Cardiac muscle cell (in vitro differentiated cells and primary cell): ENCODE data around the gene COX6A1. TPM values are rescaled to one million over a fixed set of nuclear protein-coding genes. Genes with fewer than 3 reads are reported as not detected.
A peak's percentile ranks its signal among the peaks of the same experiment; 100 is the strongest.

Source experiments
- DNase-seq, 2 donors: peaks; one replicate each; pipeline versions ENCODE4 v3.0.0 to v3.0.0-alpha.2; 2010 to 2017; ENCODE audit warnings: low read depth in 1 of 2, low spot score in 1 of 2
- H3K27ac ChIP-seq: fragments of 200-600 bp; sonication (generic); 2 replicates; pipeline ENCODE4 v1.5.1; 2016
- H3K27me3 ChIP-seq: fragments of 200-600 bp; sonication (generic); 2 replicates; pipeline ENCODE4 v1.6.0; 2016; ENCODE audit warnings: control low read depth
- H3K36me3 ChIP-seq: fragments of 200-600 bp; sonication (generic); 2 replicates; pipeline ENCODE4 v1.5.1; 2016; ENCODE audit warnings: control low read depth
- H3K4me1 ChIP-seq: fragments of 200-600 bp; sonication (generic); 2 replicates; pipeline ENCODE4 v1.8.1; 2017; ENCODE audit warnings: low read depth, mild to moderate bottlenecking, mixed run types
- H3K4me3 ChIP-seq: fragments of 200-600 bp; sonication (generic); 2 replicates; pipeline ENCODE4 v1.5.1; 2016; ENCODE audit warnings: mild to moderate bottlenecking
- H3K9me3 ChIP-seq: fragments of 200-600 bp; sonication (generic); 2 replicates; pipeline ENCODE4 v1.5.1; 2017; ENCODE audit warnings: low read depth, mild to moderate bottlenecking, control low read depth
- polyA plus RNA-seq: library from polyadenylated mRNA; unstranded; fragments of >200 nt; fragmentation: Nextera tagmentation; extraction: Ambion mirVana; gene quantifications from 2 replicates; pipeline ENCODE4 v1.2.1, GENCODE V29; 2016
- total RNA-seq: library from RNA; depleted of rRNA; stranded (reverse); fragments of >200 nt; gene quantifications from 2 replicates; pipeline ENCODE4 v1.2.3, GENCODE V29; 2016
- TF ChIP-seq, protein P1 (sequence below): IDR thresholded peaks from 2 replicates; pipeline ENCODE4 v1.5.1; 2012; ENCODE audit warnings: low read depth, mild to moderate bottlenecking, low read length

Gene COX6A1
- total RNA-seq (759 and 1,227 TPM in 2 replicates), polyA plus RNA-seq (1,076 and 1,511 TPM in 2 replicates)

DNA sequence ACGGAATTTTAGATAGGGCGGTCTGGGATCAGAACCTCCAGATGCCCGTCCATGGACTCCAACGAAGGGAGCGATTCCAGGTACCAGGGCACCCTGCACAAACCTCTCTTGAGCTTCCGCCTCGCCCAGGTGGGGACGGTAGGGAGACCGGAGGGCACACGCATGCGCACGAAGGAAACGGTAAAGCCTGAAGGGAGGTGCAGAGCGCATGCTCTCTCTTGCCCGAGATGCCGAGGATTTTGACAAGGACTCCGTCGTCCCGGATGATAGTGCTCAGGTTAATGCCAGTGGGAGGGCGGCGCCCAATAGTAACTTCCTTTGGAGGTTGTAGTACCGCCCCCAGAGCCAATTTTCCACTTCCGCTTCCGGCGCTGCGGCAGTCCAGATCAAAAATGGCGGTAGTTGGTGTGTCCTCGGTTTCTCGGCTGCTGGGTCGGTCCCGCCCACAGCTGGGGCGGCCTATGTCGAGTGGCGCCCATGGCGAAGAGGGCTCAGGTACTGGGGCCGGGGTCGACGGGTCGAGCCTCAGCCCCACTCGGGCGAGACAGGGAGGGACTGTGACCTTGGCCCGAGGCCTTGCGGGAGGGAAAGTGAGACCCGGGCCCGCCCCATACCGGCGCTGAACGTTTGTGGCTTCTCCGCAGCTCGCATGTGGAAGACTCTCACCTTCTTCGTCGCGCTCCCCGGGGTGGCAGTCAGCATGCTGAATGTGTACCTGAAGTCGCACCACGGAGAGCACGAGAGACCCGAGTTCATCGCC, at the start of gene COX6A1:
TSS of gene COX6A1 (plus strand) at position 379 of the 760 bp plus-strand sequence. CDS start at position 393, 14 bp downstream.
- no peaks in the 10 kb centered on the region for H3K9me3 ChIP-seq
- H3K36me3 ChIP-seq, result peaks cover 19% of the 10 kb centered on the region
- TF ChIP-seq, protein P1, sequence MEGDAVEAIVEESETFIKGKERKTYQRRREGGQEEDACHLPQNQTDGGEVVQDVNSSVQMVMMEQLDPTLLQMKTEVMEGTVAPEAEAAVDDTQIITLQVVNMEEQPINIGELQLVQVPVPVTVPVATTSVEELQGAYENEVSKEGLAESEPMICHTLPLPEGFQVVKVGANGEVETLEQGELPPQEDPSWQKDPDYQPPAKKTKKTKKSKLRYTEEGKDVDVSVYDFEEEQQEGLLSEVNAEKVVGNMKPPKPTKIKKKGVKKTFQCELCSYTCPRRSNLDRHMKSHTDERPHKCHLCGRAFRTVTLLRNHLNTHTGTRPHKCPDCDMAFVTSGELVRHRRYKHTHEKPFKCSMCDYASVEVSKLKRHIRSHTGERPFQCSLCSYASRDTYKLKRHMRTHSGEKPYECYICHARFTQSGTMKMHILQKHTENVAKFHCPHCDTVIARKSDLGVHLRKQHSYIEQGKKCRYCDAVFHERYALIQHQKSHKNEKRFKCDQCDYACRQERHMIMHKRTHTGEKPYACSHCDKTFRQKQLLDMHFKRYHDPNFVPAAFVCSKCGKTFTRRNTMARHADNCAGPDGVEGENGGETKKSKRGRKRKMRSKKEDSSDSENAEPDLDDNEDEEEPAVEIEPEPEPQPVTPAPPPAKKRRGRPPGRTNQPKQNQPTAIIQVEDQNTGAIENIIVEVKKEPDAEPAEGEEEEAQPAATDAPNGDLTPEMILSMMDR, result no peak
- peak; percentile 98 to 99 for DNase-seq
- peak within 1 kb of the TSS; percentile 75 for H3K27ac ChIP-seq
- H3K27me3 ChIP-seq, result no peaks in the 10 kb centered on the region
- H3K4me3 ChIP-seq, result peak within 1 kb of the TSS; percentile 74
- H3K4me1 ChIP-seq, result peaks cover 6% of the 10 kb centered on the region

DNA sequence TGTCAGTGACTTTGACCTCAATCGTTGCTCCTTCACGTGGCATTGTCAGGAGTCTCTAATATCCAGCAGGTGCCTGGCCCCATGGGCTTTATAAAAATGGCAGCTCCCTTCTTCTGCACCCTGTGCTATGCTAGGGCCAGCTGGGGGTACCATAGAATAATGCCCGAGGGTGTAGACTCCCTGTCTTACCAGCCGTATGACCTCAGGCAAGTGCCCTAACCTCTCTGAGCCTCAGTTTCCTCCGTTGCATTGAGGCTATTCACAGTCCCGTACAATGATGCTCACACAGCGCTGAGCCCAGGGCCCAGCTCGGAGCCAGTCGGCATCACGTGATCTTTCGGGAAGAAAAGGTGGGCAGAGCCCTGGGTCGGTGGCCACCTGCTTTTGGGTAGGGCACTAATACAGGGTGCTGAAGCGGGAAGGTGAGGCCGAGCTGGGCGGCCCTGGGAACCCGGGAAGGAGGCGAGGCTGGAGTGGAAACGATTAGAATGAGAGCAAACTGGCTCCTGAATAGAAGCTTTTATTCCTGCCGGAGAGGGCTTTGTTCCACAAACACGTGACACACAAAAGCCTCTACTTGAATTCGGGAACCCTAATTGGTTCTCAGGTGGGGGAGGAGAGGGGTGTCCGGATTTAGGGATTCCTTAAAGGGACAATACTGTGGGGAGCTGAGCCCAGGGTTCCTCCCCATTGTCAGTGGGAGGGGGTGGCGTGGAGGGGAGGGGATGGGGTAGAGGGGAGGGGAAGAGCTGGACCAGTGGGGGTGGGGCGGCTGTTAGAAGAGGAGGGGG, 49.0 kb upstream of the COX6A1 start:
- H3K4me1 ChIP-seq, result peaks cover 3% of the 10 kb centered on the region
- peak in 1 of 2 donors; percentile 79 for DNase-seq
- H3K27ac ChIP-seq, result peak overlapping the region; percentile 89
- TF ChIP-seq, protein P1, result no peak
- no peaks in the 10 kb centered on the region for H3K9me3 ChIP-seq
- H3K4me3 ChIP-seq, result no peak overlapping the region
- no peaks in the 10 kb centered on the region for H3K36me3 ChIP-seq
- H3K27me3 ChIP-seq, result no peaks in the 10 kb centered on the region

DNA sequence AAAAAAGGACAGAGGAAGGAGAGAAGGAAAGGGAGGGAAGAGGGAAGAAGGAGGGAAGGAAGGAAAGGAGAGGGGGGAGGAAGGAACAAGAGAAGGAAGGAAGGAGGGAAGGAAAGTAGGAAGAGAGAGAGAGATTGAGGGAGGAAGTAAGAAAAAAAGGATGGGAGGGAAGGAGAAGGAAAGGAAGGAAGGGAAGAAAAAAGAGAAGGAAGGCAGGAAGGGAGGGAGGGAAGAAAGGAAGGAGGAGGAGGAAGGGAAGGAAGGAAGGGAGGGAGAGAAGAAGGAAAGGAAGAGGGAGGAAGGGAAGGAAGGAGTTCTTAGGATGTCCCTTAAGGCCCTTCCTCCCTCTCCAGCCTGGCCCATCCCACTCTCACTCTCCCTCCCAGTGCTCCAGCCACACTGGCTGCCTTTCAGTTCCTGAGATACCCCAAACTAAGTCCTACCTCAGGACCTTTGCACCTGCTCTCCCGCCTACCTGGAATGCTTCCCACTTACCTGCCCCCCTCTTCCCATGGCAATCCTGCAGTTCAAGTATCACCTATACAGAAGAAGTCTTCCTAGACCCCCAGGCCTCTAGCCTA, 47.3 kb upstream of the COX6A1 start:
- Histone ChIP-seq H3K36me3 (no peaks in the 10 kb centered on the region), H3K27me3 (no peaks in the 10 kb centered on the region), H3K4me3 (no peak overlapping the region), H3K9me3 (no peaks in the 10 kb centered on the region), H3K4me1 (peaks cover 10% of the 10 kb centered on the region), H3K27ac (no peak overlapping the region)
- no peak for DNase-seq
- TF ChIP-seq, protein P1, result no peak

DNA sequence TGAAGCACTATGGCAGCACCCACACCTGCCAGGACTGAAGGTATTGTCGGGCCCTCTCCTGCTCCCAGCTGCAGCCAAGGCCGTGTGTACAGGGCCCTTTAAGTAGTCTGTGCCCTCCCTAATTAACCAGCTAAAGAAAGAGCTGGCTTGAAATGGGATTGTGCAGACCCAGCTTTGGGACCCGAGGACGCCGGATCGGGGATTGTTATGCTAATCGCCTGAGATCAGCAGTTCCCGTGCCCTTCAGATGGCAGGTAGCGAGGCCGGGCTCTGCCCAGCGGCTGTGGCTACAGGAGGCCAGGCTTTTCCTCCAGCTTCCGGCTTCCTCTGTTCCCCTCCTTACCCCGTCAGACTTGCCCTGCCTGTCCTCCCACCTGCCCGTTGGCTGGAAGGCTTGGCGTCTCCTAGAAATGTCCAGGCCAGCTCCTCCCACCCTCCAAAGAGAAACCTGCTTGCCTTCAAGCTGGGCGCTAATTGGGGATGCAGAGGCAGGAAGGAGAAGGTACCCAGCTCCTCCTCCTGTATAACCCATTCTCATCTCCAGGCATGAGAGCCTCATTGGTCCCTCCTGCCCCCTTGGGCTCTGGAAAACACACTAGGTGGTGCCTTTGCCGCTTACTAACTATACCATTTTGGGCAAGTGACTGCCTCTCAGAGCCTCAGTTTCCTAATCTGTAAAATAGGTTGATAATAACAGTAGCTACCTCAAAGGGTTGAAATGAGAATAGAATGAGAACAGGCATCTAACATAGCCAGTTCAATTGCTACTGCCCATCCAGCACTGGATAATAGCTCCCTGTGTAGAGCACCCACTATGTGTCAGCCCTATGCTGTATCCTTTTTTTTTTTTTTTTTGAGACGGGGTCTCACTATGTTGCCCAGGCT, 43.2 kb upstream of the COX6A1 start:
- DNase-seq, result no peak
- TF ChIP-seq, protein P1, result no peak
- H3K4me3 ChIP-seq, result no peak overlapping the region

More for the DNA sequence above, 43.2 kb upstream of the COX6A1 start:
- peak overlapping the region; percentile 48 for H3K27ac ChIP-seq
- no peaks in the 10 kb centered on the region for H3K27me3 ChIP-seq
- H3K9me3 ChIP-seq, result no peaks in the 10 kb centered on the region
- H3K36me3 ChIP-seq, result no peaks in the 10 kb centered on the region
- peaks cover 7% of the 10 kb centered on the region for H3K4me1 ChIP-seq
